DMS 273 (cell line): ENCODE results near the gene CIB4.
"Not testable (repeated sequence)": the region's sequence is repeated elsewhere in the genome, so short reads cannot be mapped to it uniquely, and the experiment has no call there.

Source experiments
- DNase-seq: peaks from one replicate; lab custom pipeline; 2025; ENCODE audit not compliant: unreplicated experiment; lab: John Stamatoyannopoulos, UW

CIB4 gene

DNA sequence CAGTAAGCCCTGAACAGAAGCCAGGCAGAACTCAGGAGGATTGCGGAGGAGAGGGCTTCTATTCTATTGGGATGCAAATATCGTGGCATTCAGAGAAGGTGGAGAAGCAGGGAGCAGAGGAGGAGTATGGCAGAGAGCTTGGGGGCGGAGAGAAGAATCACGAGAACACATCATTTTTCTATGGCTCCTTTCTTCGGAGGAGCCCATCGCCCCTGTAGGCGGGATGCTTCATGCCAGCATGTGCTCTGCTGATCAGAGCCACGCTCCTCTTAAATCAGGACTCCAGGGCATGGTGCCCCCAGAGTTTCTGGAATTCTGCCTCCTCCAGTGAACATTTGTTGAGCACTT lies 71.1 kb downstream of the CIB4 start:
- no peak for DNase-seq

DNA sequence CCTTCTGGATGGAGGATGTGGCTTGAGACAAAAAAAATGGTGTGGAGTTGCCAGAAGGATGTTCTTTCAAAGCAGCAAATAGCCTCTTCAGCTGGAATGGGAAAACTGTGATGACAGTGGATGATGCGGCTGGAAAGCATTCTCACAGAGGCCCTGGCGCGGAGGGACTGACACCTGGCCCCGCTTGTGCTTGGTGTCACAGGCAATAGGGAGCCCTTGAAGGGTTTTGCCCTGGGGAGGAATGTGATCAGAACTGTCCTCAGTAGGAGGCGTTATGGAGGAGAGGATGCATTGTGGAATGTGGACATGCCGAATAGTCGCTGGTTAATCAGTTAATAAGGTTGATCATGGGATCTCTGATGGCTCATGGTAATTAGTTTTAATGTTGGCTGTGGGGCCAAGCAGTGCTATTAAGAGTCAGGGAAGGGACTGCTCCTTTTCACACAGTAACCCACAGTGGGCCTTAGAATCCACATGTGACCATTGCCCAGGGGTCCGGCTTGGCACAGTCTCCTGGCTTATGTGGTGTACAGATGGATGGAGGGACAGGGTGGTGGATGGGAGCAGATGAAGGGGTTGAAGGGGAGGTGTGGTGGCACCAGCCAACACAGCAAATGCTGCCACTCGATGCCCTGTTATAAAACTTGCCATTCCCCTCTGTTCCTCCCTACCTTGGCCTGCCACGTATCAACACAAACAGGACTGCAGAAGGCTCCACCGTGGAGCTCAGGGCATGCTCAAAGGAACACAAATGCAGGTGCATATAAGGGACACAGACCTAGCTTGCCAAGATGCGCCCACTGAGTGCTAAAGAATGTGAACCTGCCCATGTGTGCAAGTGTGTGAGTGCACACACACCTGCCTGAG lies 71.7 kb downstream of the CIB4 start:
- DNase-seq, result no peak

DNA sequence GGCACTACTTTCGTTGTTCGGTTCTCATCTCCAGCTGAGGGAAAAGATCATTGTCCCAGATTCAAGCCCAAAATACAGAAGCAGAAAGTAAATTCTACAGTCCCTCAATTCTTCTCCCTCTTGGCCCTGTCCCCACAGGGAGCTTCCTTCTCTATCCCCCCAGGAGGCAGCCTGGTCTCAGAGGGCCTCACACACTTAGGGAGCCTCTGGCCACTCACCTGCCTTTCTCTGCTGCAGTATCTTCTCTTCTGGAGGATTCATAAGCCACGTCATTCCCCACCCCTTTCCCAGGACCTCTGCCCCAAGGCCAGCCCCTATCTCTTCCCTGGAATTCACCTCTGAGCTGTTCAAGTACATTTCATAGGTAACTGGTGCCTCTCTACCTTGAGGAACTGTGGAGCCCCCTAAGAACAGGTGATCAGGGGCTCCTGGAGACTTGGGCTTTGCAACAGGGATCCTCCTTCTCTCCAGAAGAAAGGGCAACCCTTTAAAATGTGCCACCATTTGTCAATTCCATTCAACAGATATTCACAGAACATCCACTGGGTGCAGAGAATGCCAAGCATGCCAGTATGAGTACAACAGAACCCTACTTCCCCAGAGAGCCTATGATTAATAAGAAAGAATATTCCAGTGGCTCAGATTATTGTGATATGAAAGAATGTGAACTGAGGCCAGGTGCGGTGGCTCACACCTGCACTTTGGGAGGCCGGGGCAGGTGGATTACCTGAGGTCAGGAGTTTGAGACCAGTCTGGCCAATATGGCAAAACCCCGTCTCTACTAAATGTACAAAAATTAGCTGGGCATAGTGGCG lies 72.9 kb downstream of the CIB4 start:
- DNase-seq, result no peak

DNA sequence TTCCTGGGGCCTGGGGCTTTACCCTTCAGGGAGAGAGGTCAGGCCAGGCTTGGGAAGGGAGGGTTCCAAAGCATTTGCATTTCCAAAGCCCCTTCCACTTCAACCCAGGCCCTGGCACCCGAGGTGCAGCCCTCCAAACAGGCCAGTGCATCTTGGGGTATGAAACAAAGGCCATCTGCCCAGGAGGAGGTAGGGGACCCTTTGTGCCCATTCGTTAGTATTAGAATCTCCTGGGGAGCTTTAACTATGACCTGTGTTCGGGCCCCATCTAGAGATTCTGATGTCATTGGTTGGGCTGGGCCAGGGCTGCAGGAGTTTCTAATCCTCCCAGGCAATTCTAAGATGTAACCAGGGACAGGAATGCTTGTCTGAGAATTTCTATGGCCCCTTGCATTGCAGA lies 73.6 kb downstream of the CIB4 start:
- no peak for DNase-seq

DNA sequence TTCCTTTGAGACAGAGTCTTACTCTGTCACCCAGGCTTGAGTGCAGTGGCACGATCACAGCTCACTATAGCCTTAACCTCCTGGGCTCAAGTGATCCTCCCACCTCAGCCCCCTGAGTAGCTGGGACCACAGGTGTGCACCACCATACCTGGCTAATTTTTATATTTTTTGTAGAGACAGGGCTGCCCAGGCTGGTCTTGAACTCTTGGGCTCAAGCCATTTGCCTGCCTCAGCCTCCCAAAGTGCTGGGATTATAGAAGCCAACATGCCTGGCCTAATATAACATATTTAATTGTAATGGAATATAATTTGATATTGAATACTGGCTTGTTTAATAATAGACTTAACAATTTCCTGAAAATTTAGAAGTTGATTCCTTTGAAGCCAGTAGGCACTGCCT lies 74.4 kb downstream of the CIB4 start:
- DNase-seq, result not testable (repeated sequence)

DNA sequence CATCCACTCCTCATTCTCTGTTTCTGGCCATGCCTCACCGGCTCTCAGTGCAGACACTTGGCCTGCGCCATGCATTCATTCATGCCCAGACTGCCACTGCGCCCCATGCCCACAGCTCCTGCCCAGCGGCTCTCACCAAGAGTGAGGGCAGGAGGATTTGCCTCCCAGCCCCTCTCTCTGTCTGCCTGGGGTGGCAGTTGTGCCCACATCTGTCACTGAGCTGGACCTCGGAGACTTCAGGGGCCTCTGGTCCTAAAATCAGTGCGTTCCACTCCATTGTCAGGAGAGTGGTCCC lies 75.1 kb downstream of the CIB4 start:
- no peak for DNase-seq

DNA sequence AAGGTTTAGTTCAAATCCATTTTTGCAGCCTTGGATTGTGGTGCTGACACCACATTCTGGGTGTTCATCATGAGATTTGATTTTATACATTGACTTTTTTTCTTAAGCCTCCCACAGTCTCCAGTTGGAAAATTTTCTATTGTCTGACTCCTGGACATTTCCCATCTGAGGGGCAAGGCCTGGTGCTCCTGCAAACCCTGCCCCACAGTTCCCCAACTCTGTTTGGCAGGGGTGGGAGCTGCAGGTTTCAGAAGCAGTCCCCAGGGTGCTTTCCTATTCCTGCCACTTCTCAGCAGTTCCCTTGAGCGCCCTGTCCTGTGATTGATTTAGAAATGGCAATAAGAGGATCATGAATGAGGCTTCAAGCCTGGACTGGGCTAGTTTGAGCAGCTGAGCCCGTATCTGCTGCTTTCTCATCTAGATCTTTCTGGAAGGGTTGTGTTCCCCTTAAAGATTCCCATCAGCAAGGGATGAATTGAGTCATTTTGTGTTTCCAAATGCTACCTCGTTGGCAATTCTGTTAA lies 77.0 kb downstream of the CIB4 start:
- DNase-seq, result no peak

DNA sequence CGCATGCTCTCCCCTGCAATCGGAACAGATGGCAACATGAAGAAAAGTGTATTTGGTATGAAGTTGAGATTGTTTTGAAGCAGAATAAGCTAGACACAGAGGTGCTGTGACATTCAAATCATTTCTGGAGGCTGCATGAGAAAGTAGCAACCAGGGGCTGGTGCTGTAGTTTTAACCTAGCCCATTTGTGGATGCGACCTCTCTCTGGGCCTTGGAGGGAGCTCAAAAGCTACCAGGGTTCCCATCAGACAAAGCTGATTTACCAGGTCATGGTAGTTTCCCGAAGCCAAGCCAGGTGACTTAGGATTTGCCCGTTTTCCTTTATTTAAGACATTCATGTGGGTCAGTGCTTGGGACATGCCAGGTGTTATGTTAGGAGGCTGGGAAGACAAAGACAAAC lies 77.5 kb downstream of the CIB4 start:
- DNase-seq, result no peak

DNA sequence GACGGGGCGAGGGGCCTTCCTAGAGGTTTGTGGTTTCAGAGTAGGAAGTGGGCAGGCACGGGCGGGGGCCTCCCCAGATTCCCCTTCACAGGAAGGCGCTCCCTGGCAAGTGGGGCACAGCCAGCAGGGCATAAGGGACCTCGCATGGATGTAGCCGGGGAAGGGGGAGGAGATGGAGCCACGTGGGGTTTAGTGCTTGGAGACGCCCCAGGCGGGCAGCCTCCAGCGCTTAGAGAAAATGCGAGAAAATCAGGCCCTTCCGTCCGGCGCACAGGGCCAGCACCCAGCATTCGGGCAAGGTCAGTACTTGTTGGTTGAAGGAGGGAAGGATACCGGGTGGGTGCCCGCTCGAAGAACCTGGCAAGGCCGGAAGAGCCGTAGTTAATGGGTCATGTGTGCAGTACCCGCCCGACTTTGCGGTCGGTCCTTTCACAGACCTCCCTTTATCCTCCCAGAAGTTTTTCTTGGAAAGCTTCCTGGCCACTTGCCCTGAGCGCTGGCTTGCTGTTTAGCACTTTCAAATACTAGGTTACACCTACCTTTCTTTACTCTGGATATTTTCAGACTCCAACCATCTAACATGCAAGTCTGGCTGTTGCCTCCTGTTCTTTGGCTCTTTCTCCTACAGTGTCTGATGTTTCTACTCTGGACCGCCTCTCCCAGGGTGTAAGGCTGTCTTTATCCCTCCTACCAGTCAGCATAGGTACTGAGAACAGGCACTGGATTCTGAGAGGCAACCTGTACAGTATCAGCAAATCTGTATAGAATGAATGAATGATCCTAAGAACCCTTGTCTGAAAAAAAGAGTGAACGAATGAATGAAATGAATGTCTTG lies 78.1 kb downstream of the CIB4 start:
- peak; percentile 54 for DNase-seq

DNA sequence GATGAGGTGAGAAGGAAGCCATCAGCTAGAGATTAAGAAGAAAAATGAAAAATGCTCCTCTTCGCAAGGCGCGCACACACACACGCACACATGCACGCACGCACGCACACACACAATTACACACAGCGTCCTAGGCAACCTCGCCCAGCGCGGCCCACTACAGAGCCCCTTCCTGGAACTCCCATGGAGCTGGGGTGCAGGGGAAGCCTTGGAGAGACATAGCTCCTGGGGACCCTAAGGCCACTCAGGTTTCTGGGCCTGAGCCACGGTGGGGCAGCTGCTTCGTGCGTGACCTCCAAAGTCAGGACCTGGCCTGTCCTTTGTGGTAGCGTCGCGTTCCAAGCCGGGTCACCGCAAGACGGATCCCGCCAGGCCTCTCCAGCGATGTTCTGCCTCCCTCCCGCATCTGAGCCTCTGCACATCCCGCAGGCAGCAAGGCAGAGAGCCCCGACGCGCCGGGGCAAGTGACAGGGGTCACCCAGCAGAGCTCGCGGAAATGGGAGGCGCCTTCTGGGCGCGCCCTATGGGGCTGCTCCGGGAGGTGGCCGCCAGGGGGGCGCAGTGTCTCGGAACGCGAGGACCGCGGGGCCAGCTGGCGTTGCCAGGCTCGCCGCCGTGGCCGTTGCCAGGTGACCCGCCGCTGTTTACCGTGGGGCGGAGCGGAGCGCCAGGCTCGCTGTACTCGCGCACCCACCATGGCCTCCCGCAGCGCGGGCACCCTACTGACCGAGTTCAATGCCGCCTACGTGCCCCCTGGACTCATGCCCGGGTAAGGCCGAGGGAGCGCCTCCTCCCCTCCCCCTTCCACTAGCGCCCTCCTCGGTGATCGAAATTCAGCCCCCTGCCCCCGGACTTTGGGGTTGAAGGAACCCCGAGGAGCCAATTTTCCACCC lies 79.0 kb downstream of the CIB4 start:
- DNase-seq, result peak; percentile 91

DNA sequence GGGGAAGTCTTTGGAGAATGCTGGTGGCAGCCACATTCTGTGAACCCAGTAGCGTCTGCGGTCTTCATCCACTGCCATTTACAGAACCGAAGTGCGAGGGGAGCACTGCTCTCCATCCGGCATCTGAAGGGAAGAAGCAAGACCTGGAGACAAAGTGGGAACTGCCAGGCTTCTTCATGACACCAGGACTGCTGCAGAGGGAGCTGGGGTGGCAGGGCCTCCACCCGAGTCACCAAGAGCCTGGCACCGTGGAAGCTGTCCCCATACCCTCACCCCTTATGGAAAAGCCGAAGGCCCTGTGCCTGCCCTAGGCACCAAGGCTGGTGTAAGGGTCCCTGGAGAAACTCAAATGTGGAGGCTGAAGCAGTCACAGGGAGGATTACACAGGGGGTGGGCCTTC lies 79.8 kb downstream of the CIB4 start:
- DNase-seq, result no peak

DNA sequence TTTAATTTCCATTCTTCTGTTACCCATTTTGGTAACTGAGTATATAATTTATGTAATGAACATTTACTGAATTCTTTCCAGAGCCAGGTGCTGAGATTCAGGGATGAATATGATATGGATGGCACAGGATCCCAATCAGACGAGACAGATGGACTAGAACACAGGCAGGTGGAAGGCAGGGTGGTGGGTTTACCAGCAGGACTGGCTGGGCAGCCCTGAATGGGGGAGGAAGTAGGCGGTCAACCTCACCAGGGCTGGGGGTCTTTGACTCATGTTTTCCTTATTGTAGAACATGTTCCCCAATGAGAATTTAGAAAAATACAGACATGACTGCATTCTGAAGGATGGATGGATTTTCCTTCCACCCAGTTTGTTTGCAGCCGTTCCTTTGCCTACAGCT lies 80.3 kb downstream of the CIB4 start:
- no peak for DNase-seq

DNA sequence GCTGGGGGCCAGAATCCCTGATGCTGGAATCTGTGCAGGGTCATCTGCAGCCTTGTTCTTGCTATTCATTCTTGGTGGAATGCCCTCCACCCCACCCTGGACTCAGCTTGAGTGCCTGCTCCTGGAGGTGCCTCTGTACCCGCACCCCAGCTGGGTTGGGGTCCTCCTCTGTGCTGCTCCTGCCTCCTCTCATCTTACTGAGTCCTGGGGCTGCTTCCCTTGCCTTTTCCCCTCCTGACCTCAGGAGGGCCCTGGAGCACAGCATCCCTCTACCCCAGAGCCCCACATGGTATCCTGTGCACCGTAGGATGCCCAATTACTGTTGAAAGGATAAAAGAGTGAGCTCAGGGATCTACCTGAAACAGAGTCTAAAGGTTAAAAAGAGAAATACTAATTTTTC lies 81.6 kb downstream of the CIB4 start:
- DNase-seq, result peak; percentile 24

DNA sequence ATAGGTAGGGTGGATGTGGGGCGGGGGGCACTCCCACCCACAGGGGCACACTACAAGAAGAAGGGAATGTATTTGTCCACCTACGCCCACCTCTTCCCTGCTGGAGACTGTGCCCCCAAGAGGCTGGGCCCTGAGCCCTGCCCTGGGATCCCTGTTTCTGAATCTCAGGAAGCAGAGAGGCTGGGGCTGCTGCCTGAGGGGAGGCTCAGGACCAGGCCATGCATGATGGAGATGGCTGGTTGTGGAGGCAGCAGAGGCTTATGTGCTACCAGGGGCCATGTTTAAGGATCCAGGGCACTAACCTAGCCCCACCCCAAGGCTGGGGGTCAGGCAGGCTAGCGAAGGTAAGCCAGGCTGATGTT lies 82.1 kb downstream of the CIB4 start:
- DNase-seq, result no peak

DNA sequence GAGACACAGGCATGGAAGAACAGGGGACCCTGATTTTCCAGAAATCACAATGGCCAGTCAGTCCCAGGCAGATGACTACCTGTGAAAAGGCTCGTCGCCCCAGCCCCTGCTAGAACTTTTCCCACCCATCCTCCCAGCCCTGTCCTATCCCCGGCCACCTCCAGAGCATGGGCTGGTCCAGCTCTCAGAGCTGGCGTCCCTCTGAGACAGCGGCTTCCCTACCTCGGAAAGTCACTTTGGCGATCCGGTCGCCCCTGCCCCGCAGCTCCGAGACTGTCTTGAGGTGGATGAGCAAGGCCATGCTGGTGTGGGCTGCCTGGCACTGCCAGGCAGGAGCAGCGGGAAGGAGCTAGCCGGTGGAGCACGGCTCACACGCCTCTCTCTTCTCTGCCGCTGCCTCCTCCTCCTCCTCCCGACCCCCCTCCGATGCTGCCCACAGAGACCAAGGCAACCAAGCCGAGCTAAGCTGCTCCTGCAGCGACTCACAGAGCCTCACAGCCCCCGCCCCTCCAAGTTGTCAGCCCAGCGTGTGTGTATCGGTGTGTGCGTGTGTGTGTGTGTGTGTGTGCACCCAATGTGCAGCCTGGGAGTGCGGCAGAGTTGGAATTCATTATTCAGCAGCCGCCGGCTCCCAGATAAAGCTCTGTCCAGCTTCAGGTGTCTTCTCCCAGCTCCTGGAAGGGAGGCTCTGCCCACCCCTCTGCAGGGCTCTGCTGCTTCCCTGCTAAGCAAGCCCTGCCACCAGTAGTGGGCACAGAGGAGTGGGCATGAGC lies 82.7 kb downstream of the CIB4 start:
- no peak for DNase-seq

DNA sequence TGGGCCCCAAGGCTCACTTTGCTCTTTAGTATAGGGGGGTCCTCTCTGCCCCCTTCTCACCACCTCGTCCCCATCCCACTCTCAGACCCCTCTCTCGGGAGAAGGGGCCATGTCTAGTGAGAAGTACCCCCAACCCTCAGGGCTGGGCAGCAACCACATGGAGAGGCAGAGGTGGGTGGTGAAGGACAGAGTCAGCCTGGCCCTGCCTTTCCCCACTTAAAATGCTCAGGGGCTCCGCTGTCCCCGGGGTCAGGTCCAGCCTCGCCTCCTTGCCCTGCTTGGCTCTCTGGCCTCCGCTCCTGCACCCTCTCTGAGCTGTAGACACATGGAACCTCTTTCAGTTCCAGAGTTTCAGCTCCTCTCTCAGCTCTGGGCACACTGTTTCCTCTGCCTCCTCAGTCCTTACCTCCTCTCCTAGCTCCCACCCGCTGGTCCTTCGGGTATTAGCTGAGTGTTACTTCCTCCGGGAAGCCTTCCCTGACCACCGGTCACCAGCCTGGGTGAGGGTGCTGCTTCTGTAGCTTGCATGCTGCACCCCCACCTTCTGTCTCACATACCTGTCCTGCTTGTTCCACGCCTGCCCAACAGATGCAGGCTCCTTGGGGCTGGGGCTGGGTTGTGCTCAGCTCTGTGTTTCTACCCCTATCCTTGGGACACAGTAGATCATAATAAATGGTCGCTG lies 83.8 kb downstream of the CIB4 start:
- no peak for DNase-seq

DNA sequence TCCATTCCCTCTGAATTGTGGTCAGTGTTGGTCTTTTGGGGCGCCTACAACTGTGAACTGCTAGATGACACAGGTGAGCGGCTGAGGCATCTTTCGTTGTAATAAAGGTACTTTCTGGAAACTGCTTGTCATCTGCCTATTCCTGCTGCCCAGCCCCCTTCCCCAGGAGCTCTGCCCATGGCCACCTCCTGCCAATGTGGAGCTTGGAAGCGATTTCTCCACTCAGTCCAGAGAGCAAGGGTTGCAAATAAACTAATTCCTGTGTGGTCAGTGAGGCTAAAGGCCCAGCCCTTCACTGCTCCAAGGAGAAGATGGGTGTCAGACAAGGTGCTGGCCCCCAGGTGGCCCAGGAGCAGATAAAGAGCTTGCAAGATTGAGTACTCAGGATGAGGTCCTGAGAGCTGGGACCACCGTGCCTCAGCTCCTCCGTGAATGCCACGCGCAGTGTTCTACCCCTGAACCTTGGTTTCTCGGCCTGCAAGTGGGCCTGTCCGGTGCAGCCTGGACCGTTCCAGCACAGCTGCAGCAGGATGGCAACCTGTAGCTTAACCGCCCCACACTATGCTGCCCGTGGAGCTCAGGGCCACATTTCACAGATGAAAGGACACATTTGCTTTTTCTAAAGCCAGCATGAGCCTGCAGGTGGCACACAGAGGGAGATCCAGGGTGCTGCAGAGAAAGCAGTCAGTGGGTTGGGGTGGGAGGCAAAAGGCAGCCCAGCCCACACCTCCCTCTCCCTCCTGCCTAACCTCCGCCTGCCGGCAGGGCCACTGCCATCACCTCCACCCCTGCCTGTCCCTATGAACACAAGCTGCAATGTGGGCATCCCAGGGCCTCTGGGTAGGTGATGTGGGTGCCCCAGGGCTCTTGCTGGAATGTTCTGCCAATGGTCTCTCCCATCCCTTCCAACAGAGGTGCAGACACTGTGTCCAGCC lies 84.6 kb downstream of the CIB4 start:
- DNase-seq, result no peak
